HFFc6 (cell line): ENCODE measurements around the gene FMNL2. TPM values are rescaled to one million over a fixed set of nuclear protein-coding genes. Genes with fewer than 3 reads are reported as not detected.

ENCODE experiments used
- DNase-seq: peaks from one replicate; pipeline ENCODE4 v3.0.0-alpha.2; 2018
- H3K27ac Mint-ChIP-seq: 2 replicates; pipeline ENCODE4 v1.8.0; 2020; ENCODE audit warnings: mild to moderate bottlenecking, mixed read lengths
- H3K27me3 Mint-ChIP-seq: 2 replicates; pipeline ENCODE4 v1.8.0; 2021; ENCODE audit warnings: mild to moderate bottlenecking, moderate library complexity, mixed read lengths; ENCODE audit not compliant: insufficient read depth
- H3K36me3 Mint-ChIP-seq: 2 replicates; pipeline ENCODE4 v1.8.0; 2021; ENCODE audit warnings: low read depth, mixed read lengths
- H3K4me1 Mint-ChIP-seq: 2 replicates; pipeline ENCODE4 v1.8.0; 2020; ENCODE audit warnings: low read depth, mixed read lengths
- H3K4me3 Mint-ChIP-seq: 2 replicates; pipeline ENCODE4 v1.8.0; 2020; ENCODE audit warnings: mild to moderate bottlenecking, moderate library complexity, mixed read lengths
- H3K9me3 Mint-ChIP-seq: 2 replicates; pipeline ENCODE4 v1.8.0; 2020; ENCODE audit warnings: mild to moderate bottlenecking, mixed read lengths
- CTCF ChIP-seq: fragments of 200-600 bp; sonication (generic); IDR thresholded peaks from 2 replicates; pipeline ENCODE4 v1.5.0; 2021; ENCODE audit warnings: antibody characterized with exemption, mild to moderate bottlenecking
- total RNA-seq, 6 experiments: library from RNA; stranded (reverse); fragmentation: NEBNext Ultra II Directional; extraction: Animal tissue kit (Norgen Biotek cat#: 25700); gene quantifications; 2 replicates in 1 of 6; 3 replicates in 5 of 6; pipeline ENCODE4 v1.2.3, GENCODE V29; 2021

The FMNL2 gene
- total RNA-seq, 6 experiments from 2014 or later = 13.7 to 20.9 (median 16.0) TPM

GRCh38 chr2:152564754-152565551 is 230.0 kb downstream of the FMNL2 start:
- DNase-seq = no peak
- no peak overlapping the region for H3K27ac Mint-ChIP-seq
- H3K27me3 Mint-ChIP-seq = no peaks in the 10 kb centered on the region; the same call in 1 of the 2 replicates
- TF ChIP-seq CTCF = no peak
- no peaks in the 10 kb centered on the region for H3K9me3 Mint-ChIP-seq
- peaks cover 36% of the 10 kb centered on the region for H3K4me1 Mint-ChIP-seq
- H3K36me3 Mint-ChIP-seq = peaks cover 19% of the 10 kb centered on the region
- no peak overlapping the region for H3K4me3 Mint-ChIP-seq

- Mint-ChIP-seq H3K27ac (no peak overlapping the region), H3K9me3 (no peaks in the 10 kb centered on the region), H3K4me1 (peaks cover 36% of the 10 kb centered on the region), H3K36me3 (peaks cover 19% of the 10 kb centered on the region), H3K4me3 (no peak overlapping the region), H3K27me3 (no peaks in the 10 kb centered on the region; the same call in 1 of the 2 replicates)
- no peak for DNase-seq
- no peak for TF ChIP-seq CTCF
Measured at GRCh38 chr2:152565884-152566727, 231.1 kb downstream of the FMNL2 start.

GRCh38 chr2:152566728-152567069 is 231.7 kb downstream of the FMNL2 start:
- Mint-ChIP-seq H3K9me3 (no peaks in the 10 kb centered on the region), H3K27me3 (no peaks in the 10 kb centered on the region; the same call in 1 of the 2 replicates), H3K36me3 (peaks cover 19% of the 10 kb centered on the region), H3K4me3 (no peak overlapping the region), H3K4me1 (peaks cover 37% of the 10 kb centered on the region), H3K27ac (no peak overlapping the region)
- no peak for DNase-seq
- TF ChIP-seq CTCF = no peak

GRCh38 chr2:152568531-152568930 is 233.6 kb downstream of the FMNL2 start:
- no peaks in the 10 kb centered on the region; the same call in 1 of the 2 replicates for H3K27me3 Mint-ChIP-seq
- peaks cover 45% of the 10 kb centered on the region for H3K4me1 Mint-ChIP-seq
- H3K27ac Mint-ChIP-seq = no peak overlapping the region; the same call in 1 of the 2 replicates
- no peak for TF ChIP-seq CTCF
- no peak overlapping the region for H3K4me3 Mint-ChIP-seq
- H3K9me3 Mint-ChIP-seq = no peaks in the 10 kb centered on the region
- peaks cover 8% of the 10 kb centered on the region; the same call in 1 of the 2 replicates for H3K36me3 Mint-ChIP-seq
- no peak for DNase-seq

- H3K36me3 Mint-ChIP-seq = 0 out of 2 replicates have a peak, but pooled peaks cover 5% of the 10 kb centered on the region
- H3K4me3 Mint-ChIP-seq = no peak overlapping the region
- no peak for DNase-seq
- no peak; the same call in 1 of the 2 replicates for TF ChIP-seq CTCF
- H3K27me3 Mint-ChIP-seq = no peaks in the 10 kb centered on the region
- peaks cover 43% of the 10 kb centered on the region for H3K4me1 Mint-ChIP-seq
- H3K27ac Mint-ChIP-seq = no peak overlapping the region
- no peaks in the 10 kb centered on the region for H3K9me3 Mint-ChIP-seq
Measured at GRCh38 chr2:152569186-152569585, 234.2 kb downstream of the FMNL2 start.
